Skeletal muscle cell (primary cell): ENCODE results near the gene MYO5A.
"Not testable (repeated sequence)": the region's sequence is repeated elsewhere in the genome, so short reads cannot be mapped to it uniquely, and the experiment has no call there.

Source experiments
- DNase-seq: peaks from one replicate; pipeline ENCODE4 v3.0.0-alpha.2; 2010; ENCODE audit warnings: low read depth
- H3K4me3 ChIP-seq: 2 replicates; pipeline ENCODE4 v1.5.1; 2011; ENCODE audit warnings: low read depth, mild to moderate bottlenecking, control low read depth, low read length, moderate library complexity

Gene MYO5A

GRCh38 chr15:52437646-52438045 is 91.0 kb downstream of the MYO5A start:
- H3K4me3 ChIP-seq: no peak overlapping the region
- no peak for DNase-seq

- DNase-seq: no peak
- H3K4me3 ChIP-seq: no peak overlapping the region
These were observed 91.7 kb downstream of the MYO5A start for GRCh38 chr15:52436981-52437380.

GRCh38 chr15:52434885-52435284 is 93.8 kb downstream of the MYO5A start:
- no peak for DNase-seq
- no peak overlapping the region for H3K4me3 ChIP-seq

- DNase-seq: no peak
- H3K4me3 ChIP-seq: no peak overlapping the region
These were observed 100.4 kb downstream of the MYO5A start for GRCh38 chr15:52428297-52428696.

- DNase-seq: peak; percentile 64
- no peak overlapping the region for H3K4me3 ChIP-seq
These were observed 100.9 kb downstream of the MYO5A start for GRCh38 chr15:52427804-52428203.

GRCh38 chr15:52424856-52425431 is 103.7 kb downstream of the MYO5A start:
- DNase-seq: no peak
- H3K4me3 ChIP-seq: no peak overlapping the region

GRCh38 chr15:52423852-52424251 is 104.8 kb downstream of the MYO5A start:
- no peak overlapping the region for H3K4me3 ChIP-seq
- DNase-seq: no peak

- H3K4me3 ChIP-seq: no peak overlapping the region
- no peak for DNase-seq
These were observed 106.7 kb downstream of the MYO5A start for GRCh38 chr15:52422001-52422400.

- no peak for DNase-seq
- no peak overlapping the region for H3K4me3 ChIP-seq
These were observed 107.7 kb downstream of the MYO5A start for GRCh38 chr15:52421029-52421428.

- no peak for DNase-seq
These were observed 109.2 kb downstream of the MYO5A start for GRCh38 chr15:52419494-52419893.

GRCh38 chr15:52417957-52418356 is 110.7 kb downstream of the MYO5A start:
- DNase-seq: no peak

More at GRCh38 chr15:52419494-52419893, 109.2 kb downstream of the MYO5A start:
- H3K4me3 ChIP-seq: no peak overlapping the region

GRCh38 chr15:52417521-52417920 is 111.2 kb downstream of the MYO5A start:
- no peak overlapping the region for H3K4me3 ChIP-seq
- DNase-seq: peak; percentile 10

More at GRCh38 chr15:52417957-52418356, 110.7 kb downstream of the MYO5A start:
- no peak overlapping the region for H3K4me3 ChIP-seq

GRCh38 chr15:52416566-52416965 is 112.1 kb downstream of the MYO5A start:
- not testable (repeated sequence) for H3K4me3 ChIP-seq, DNase-seq

GRCh38 chr15:52415628-52416027 is 113.1 kb downstream of the MYO5A start:
- no peak for DNase-seq

GRCh38 chr15:52414936-52415335 is 113.7 kb downstream of the MYO5A start:
- DNase-seq: no peak
- no peak overlapping the region for H3K4me3 ChIP-seq

More at GRCh38 chr15:52415628-52416027, 113.1 kb downstream of the MYO5A start:
- H3K4me3 ChIP-seq: no peak overlapping the region

- DNase-seq: no peak
- H3K4me3 ChIP-seq: no peak overlapping the region
These were observed 119.9 kb downstream of the MYO5A start for GRCh38 chr15:52408823-52409222.

- no peak overlapping the region for H3K4me3 ChIP-seq
- DNase-seq: no peak
These were observed 121.3 kb downstream of the MYO5A start for GRCh38 chr15:52407374-52407773.

GRCh38 chr15:52406601-52407000 is 122.1 kb downstream of the MYO5A start:
- H3K4me3 ChIP-seq: no peak overlapping the region
- no peak for DNase-seq

- H3K4me3 ChIP-seq: no peak overlapping the region
- DNase-seq: no peak
These were observed 122.8 kb downstream of the MYO5A start for GRCh38 chr15:52405856-52406255.

GRCh38 chr15:52397118-52397517 is 131.6 kb downstream of the MYO5A start:
- no peak overlapping the region for H3K4me3 ChIP-seq

GRCh38 chr15:52394118-52394517 is 134.6 kb downstream of the MYO5A start:
- DNase-seq: no peak
- no peak overlapping the region for H3K4me3 ChIP-seq

More at GRCh38 chr15:52397118-52397517, 131.6 kb downstream of the MYO5A start:
- no peak for DNase-seq
